GM10248 (cell line): ENCODE data around the gene CYFIP2.

Experiments
- CTCF ChIA-PET: fragments of 300-600 bp; sonication (Branson Sonifier 250); formaldehyde crosslinking; extraction: SDS; loops from one replicate; lab custom pipeline; 2021; ENCODE audit warnings: antibody characterized with exemption; lab: Yijun Ruan, JAX
- POLR2A ChIA-PET: fragments of 350-650 bp; sonication (Branson Sonifier 250); formaldehyde crosslinking; extraction: SDS; loops from one replicate; lab custom pipeline; 2020; ENCODE audit warnings: antibody characterized with exemption; lab: Yijun Ruan, JAX
- DNase-seq: peaks from one replicate; pipeline ENCODE4 v3.0.0; 2012; ENCODE audit errors: extremely low spot score
- CTCF ChIP-seq: IDR thresholded peaks from 2 replicates; pipeline ENCODE4 v1.5.1; 2012; ENCODE audit warnings: mild to moderate bottlenecking, low read depth; ENCODE audit errors: extremely low read depth, missing control alignments, control extremely low read depth

The CYFIP2 gene

DNA sequence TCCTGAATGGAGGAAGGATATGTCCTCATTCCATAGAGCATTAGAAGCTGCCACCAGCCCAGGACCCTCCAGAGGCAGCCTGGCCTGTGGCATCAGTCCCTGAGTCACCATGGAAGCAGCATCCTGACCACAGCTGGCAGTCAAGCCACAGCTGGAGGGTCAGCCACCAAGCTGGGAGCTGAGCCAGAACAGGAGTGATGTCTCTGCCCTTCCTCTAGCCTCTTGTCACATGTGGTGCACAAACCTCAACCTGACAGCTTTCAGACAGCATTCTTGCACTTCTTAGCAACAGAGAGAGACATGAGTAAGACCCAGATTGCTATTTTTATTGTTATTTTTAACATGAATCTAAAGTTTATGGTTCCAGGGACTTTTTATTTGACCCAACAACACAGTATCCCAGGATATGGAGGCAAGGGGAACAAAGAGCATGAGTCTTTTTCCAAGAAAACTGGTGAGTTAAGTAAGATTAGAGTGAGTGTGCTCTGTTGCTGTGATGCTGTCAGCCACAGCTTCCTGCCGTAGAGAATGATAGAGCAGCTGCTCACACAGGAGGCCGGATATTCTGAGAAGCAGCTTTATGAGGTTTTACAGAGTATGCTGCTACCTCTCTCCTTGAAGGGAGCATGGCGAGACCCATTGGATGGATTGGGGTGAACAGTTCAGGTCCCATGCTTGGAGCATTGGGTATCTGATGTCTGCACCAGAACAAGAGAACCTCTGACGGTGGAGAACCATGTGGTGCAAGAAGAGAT lies 13.0 kb upstream of the CYFIP2 start:
- ChIA-PET POLR2A (interaction anchor here (1.1 to 1.4 kb wide), 2 partner anchors 10 to 19 kb away, joined by 3 to 5 read pairs; no protein-coding TSS in a partner anchor), CTCF (interaction anchor here (0.7 to 6.0 kb wide), 54 partner anchors 8 to 490 kb away, joined by 3 to 101 read pairs (median 6); partner anchors contain the start of genes CYFIP2, LSM11 and MED7)
- peak; percentile 48 for DNase-seq

GRCh38 chr5:157253547-157253946 lies 12.4 kb upstream of the CYFIP2 start:
- peak; percentile 94 for TF ChIP-seq CTCF
- peak; percentile 59 for DNase-seq
- CTCF ChIA-PET = interaction anchor here (0.7 to 6.0 kb wide), 60 partner anchors 10 to 489 kb away, joined by 3 to 101 read pairs (median 6); partner anchors contain the start of genes CYFIP2, LSM11 and MED7
- POLR2A ChIA-PET = interaction anchor here (1.1 to 1.4 kb wide), 2 partner anchors 10 to 18 kb away, joined by 3 to 5 read pairs; no protein-coding TSS in a partner anchor

More for the DNA sequence above, 13.0 kb upstream of the CYFIP2 start:
- peak; percentile 2 for TF ChIP-seq CTCF

DNA sequence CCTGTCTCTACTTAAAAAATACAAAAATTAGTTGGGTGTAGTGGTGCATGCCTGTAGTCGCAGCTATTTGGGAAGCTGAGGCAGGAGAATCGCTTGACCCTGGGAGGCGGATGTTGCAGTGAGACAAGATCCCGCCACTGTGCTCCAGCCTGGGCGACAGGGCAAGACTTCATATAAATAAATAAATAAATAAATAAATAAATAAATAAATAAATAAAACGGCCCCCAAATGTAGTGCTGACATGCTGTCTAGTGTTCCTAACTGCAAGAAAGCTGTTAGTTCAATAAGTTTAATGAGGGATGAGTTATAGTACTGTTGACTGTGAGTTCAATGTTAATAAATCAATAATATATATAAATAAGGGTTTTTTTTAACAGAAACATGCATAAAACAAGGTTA lies 7.5 kb upstream of the CYFIP2 start:
- no peak for DNase-seq
- ChIA-PET CTCF (interaction anchor here (1.0 to 1.3 kb wide), 2 partner anchors 54 to 71 kb away, joined by 4 to 5 read pairs; no protein-coding TSS in a partner anchor), POLR2A (no interaction called here)
- no peak for TF ChIP-seq CTCF

DNA sequence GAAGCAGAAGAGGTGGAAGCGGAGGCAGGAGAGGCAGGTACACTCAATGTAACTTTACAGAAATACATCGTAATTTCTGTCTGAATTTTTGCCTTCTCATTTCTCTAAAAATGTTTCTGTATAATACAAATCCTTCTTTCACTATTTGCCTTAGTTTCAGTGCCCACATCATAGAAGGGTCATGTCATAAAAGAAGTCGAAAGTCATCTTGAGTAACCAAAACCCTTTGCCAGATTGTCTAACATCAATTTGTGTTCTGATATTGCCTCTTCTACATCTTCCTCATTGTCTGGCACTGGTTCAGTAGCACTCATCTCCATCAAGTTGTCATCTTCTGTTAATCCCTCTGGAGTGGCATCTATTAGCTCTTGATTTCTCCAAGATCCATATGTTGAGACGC lies 6.2 kb upstream of the CYFIP2 start:
- DNase-seq = no peak
- no peak for TF ChIP-seq CTCF
- ChIA-PET CTCF (interaction anchor here (1.7 to 2.3 kb wide), 3 partner anchors 48 to 111 kb away, joined by 4 to 7 read pairs (median 6); no protein-coding TSS in a partner anchor), POLR2A (no interaction called here)

DNA sequence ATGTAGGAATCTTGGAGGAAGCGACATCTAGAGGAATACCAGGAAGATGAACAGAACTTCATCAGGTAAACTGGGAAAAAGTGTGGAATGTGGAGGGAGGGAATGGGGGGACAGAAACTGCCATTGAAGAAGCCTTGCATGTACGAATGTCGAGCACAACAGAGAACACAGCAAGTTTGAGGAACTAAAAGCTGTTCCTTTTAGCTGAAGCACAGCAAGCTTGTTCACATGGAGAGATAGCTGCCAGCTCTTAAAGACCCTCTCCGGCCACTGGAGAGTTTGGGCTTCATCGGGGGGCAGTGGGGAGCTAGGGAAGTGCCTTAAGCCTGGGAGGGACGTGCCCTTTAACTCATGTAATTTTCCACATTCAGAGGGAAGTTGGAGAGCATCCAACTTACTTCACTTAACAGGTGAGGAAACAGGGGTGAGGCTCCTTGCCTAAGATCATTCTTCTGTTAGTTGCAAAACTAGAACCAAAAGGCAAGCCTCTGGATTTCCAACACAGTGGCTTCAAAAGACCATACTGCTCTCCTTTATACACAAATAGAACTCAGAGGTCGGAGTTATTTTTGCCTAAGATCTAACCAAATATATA lies 2.3 kb upstream of the CYFIP2 start:
- DNase-seq = no peak
- CTCF ChIA-PET = interaction anchor here (1.7 to 7.4 kb wide), 4 partner anchors 8 to 114 kb away, joined by 5 to 101 read pairs (median 6); no protein-coding TSS in a partner anchor

More for the DNA sequence above, 2.3 kb upstream of the CYFIP2 start:
- POLR2A ChIA-PET = interaction anchor here (0.8 kb wide), 1 partner anchor 10 kb away, joined by 3 read pairs; no protein-coding TSS in a partner anchor
- no peak for TF ChIP-seq CTCF
